HK-2 (cell line): ENCODE data around the gene TMSB15B.
"Not testable (repeated sequence)": the region's sequence is repeated elsewhere in the genome, so short reads cannot be mapped to it uniquely, and the experiment has no call there.

Experiments
- DNase-seq: peaks from one replicate; pipeline ENCODE4 v3.0.0-alpha.2; 2018; ENCODE audit not compliant: unreplicated experiment

Gene TMSB15B

DNA sequence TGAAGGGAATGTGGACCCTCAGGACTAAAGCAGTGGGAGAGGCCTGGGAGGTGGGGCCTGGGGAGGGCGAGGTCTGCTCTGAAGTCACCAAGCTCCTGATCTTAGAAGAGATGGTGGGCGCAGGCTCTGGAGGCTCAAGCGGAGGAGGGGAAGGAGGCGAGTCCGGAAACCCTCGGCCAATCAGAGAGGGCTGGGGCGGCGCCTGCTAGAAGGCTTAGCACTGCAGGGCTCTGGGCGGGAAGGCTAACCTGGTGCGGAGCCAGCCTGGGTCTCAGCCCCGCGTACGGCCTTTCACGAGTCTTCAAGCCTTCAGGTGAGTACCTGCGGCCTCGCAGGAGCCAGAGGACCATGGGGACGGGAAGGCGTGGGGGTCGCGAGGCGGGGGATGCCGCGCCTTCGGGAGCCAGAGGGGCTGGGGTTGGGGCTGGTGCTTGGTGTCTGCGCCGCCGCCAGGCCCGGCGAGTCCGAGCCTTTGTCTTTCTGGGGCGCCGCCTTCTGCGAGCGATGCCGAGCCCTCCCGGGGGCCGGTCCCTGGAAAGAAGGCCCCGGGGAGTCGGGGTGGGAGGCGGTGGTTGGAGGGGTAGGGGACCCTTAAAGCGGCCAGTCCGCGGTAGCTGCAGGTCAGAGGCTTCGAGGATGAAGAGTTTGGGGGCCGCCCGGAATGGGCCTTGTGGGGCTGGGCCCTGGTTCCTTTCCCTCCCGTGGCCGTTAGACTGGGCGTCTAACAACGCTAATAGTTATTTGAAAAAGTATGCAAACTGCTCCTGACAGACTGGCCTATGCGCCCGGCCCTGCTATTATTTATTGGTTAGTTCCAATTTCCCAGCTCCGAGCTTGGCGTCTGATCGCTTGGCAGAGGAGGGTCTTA lies at the start of gene TMSB15B:
TMSB15B (plus strand) TSS at position 217 of the 868 bp plus-strand sequence.
- not testable (repeated sequence) for DNase-seq

DNA sequence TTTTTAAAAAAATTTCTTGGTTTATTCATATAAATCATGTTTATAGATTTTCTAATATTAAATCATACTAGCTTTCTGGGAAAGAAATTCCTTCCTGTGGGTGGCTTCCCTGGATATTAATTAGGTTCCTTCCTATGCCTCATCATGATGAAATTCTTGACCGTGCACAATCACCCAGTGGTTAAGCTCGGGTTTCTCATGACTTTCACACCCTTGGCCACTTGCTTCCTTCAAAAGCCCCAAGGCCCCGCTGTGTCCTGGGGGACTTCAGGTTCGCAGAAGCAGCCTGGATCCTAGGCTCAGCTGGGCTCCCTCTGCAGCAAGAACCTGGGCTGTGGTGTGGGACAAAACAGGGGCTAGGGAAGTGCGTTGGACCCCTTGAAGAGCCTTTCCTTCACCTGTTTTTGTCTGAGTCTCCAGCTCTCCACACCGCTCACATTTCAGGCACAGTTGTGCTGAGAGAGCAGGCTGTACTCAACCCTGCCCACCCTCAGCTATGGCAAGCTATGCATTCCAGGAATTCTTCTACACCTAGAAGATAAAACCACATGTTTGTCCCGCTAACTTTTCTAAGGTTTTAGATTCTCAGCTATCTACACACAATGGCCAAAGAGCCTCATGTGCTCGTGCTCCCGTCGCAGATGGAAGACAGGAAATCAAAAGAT lies 48.9 kb upstream of the TMSB15B start:
- DNase-seq: peak; percentile 31

DNA sequence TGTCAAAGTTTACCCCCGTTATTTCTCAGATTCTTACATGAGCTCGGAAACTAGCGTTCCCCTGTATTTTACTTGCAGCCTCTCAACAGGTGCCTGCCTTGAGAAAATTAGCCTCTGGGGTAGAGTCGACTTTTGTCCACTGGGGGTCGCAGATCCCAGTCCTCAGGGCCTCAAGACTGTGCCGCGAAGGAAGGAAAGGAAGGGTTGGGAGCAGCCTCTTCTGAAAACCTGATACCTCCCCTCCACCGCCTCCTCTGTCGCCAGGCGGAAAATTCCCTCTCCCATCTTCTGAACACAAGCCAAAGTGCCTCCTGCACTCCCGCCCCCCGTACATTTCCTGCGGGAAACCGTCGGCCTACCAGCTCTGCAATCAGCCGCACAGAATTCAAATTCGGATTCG lies 44.4 kb upstream of the TMSB15B start:
- peak; percentile 74 for DNase-seq

DNA sequence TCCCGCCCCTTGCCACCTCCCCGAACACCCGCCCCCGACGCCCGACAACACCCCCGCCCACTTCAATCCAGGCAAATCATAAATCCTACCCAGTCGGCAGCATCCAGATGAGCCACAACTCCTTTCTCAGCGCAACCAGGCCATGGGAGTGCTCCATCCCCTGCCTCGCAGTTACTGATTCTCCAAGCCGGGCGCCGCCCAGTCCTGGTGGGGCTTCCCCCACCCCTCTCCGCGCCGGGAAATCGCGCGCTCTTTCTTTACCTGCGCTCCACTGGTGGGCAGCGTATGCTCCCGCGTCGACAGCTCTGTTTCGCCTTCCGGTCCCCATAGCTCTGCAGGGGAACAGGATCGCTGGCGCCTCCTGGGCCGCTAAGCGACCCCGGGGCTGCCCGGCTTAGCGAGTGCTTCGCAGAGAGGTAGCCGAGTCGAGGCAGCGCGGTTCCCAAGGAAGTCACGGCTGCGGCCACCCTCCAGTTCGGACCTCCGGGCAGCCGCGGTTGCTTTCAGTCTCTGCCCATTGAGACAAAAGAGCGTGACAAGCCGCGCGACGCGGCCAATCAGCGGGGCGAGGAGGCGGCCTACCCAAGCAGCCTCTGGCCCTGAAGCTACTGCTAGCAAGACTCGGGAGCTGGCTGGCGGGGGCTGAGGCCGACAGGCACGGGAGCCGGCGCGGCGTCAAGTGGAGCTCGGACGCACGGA lies 43.7 kb upstream of the TMSB15B start:
- DNase-seq: peak; percentile 75

DNA sequence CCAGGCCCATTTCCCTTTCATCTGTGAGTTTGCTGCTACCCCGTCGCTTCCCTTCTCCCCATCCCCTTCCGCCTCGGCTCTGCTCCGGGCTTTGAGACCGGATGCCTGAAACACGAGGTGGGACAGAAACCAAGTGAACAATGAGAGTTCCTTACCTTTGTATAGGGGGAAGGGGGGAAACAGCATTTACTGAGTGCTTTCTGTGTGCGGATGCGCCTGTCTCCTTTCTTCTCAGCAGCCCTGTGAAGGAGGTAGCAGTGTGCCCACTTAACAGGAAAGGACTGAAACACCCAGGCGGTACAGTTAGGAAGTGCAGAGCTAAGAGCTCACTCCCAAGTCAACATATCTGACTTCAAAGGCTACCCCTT lies 43.2 kb upstream of the TMSB15B start:
- DNase-seq: no peak

- not testable (repeated sequence) for DNase-seq
Measured at GRCh38 chrX:103920515-103920914, 41.9 kb upstream of the TMSB15B start.

- DNase-seq: no peak
Measured at GRCh38 chrX:103927030-103927429, 35.4 kb upstream of the TMSB15B start.

- DNase-seq: no peak
Measured at GRCh38 chrX:103927633-103928032, 34.8 kb upstream of the TMSB15B start.

GRCh38 chrX:103932133-103932532 lies 30.3 kb upstream of the TMSB15B start:
- DNase-seq: no peak

DNA sequence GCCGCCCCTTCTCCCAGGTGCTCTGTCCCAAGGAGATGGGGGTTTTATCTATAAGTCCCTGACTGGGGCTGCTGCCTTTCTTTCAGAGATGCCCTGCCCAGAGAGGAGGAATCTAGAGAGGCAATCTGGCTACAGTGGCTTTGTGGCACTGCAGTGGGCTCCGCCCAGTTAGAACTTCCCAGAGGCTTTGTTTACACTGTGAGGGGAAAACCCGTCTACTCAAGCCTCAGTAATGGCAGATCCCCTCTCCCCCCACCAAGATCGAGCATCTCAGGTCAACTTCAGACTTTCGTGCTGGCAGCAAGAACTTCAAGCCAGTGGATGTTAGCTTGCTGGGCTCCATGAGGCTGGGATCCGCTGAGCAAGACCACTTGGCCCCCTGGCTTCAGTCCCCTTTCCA lies 22.2 kb upstream of the TMSB15B start:
- DNase-seq: not testable (repeated sequence)

GRCh38 chrX:103941201-103941975 lies 21.0 kb upstream of the TMSB15B start:
- DNase-seq: no peak

GRCh38 chrX:103949506-103949905 lies 12.9 kb upstream of the TMSB15B start:
- DNase-seq: no peak

GRCh38 chrX:103953353-103953752 lies 9.1 kb upstream of the TMSB15B start:
- DNase-seq: no peak

DNA sequence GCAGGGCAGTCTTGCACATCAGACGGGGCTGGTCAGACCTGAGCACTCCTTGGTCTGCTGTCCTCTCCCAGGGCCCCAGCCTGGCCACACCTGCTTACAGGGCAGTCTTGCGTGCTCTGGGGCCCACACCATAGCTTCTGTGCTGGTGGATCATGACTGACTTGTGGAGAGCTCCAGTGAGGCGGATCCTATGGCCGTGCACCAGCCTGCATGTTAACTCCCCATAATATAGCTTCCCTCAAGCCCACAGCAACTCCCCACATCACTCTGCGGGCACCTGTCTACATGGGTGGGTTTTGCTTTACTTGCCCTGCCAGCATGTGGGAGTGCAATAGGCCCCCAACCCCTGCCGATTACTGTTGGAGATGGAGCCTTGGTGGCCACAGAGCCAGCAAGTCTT lies 8.2 kb upstream of the TMSB15B start:
- no peak for DNase-seq

DNA sequence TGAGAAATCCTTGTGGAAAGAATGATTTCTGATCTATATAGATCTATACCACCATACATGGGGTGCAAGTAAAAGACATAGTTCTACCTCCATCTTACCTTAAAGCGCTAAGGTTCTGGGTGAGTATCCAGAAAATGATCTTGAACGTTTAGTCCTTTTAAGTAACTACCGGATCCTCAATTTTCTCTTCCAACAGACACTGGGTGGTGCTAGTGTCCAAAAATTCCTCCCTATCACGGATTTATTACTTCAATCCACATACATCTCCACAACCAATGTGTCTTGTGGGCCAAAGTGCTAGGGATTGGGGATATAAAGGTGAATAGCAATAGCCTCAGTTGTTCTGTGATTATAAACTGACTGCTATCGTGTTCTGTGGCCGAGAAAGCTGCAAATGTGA lies 1.8 kb upstream of the TMSB15B start:
- DNase-seq: not testable (repeated sequence)

- DNase-seq: not testable (repeated sequence)
Measured at GRCh38 chrX:103983508-103983907, 21.1 kb downstream of the TMSB15B start.

DNA sequence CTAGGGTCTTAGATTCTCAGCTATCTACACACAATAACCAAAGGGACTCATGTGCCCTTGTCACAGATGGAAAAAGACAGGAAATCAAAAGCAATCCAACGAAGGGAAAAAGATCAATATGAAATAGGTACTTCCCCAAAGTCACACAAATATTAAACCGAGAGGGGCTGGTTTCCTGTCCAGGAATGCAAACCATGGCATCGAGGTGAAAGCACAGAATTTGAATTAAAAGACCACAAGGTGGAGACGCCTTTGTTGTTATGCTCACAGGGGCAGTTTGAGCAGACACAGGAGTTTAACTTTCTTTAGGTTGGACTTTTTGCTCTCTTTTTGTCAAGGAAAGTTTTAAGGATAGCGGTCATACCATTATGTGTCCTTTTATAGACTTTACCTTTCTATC lies 36.8 kb downstream of the TMSB15B start:
- no peak for DNase-seq

DNA sequence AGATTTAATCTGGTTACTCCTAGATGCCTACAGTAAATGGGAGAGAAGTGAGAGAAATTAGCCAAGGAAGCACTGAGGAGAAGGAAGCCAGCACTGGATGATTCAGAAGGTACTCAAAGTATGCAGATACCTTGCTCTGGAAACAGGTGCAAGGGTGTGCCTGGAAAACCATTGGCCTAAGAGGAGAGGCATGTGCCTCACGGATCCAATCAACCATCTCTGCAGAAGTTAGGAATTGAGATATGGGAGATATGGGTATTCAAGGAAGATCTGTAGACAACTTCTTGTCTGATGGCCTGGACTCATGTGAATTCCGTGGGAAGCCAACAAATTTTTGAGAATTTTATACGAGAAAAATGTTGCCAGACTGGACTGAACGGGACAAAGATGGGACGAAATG lies 46.4 kb downstream of the TMSB15B start:
- DNase-seq: no peak

- DNase-seq: no peak
Measured at GRCh38 chrX:104013158-104013557, 50.7 kb downstream of the TMSB15B start.

GRCh38 chrX:104013606-104014005 lies 51.2 kb downstream of the TMSB15B start, which contains the start of gene H2BW1:
H2BW1 (minus strand) TSS chrX:104013708; CDS start chrX:104013576, 132 bp downstream.
- no peak for DNase-seq

GRCh38 chrX:104015576-104015975 lies 53.1 kb downstream of the TMSB15B start:
- not testable (repeated sequence) for DNase-seq
